ENCODE data around the gene SLC45A3.
"Not testable (repeated sequence)": the region's sequence is repeated elsewhere in the genome, so short reads cannot be mapped to it uniquely, and the experiment has no call there.

The SLC45A3 gene

GRCh38 chr1:205680073-205680851 lies at the start of gene SLC45A3:
Gene SLC45A3, minus strand, starts transcription at chr1:205680509. Its CDS starts 15,853 bp downstream, at chr1:205664656.
- DNase-seq (ENCODE audit: low read depth in 2 of 2) = peak in 1 of 2 donors; percentile 17

- DNase-seq (ENCODE audit: low read depth in 2 of 2) = no peak
Measured at GRCh38 chr1:205726619-205727125, 46.4 kb upstream of the SLC45A3 start.

- no peak for DNase-seq (ENCODE audit: low read depth in 2 of 2)
Measured at GRCh38 chr1:205725514-205725913, 45.2 kb upstream of the SLC45A3 start.

GRCh38 chr1:205720740-205721139 lies 40.4 kb upstream of the SLC45A3 start:
- DNase-seq (ENCODE audit: low read depth in 2 of 2) = not testable (repeated sequence)

GRCh38 chr1:205719762-205720161 lies 39.5 kb upstream of the SLC45A3 start:
- no peak for DNase-seq (ENCODE audit: low read depth in 2 of 2)

- no peak for DNase-seq (ENCODE audit: low read depth in 2 of 2)
Measured at GRCh38 chr1:205719015-205719414, 38.7 kb upstream of the SLC45A3 start.

- DNase-seq (ENCODE audit: low read depth in 2 of 2) = no peak
Measured at GRCh38 chr1:205716371-205717132, 36.2 kb upstream of the SLC45A3 start.

- DNase-seq (ENCODE audit: low read depth in 2 of 2) = no peak
Measured at GRCh38 chr1:205715628-205716027, 35.3 kb upstream of the SLC45A3 start.

- DNase-seq (ENCODE audit: low read depth in 2 of 2) = no peak
Measured at GRCh38 chr1:205714906-205715246, 34.6 kb upstream of the SLC45A3 start.

- DNase-seq (ENCODE audit: low read depth in 2 of 2) = no peak
Measured at GRCh38 chr1:205714190-205714905, 34.0 kb upstream of the SLC45A3 start.

- DNase-seq (ENCODE audit: low read depth in 2 of 2) = peak; percentile 24 to 29
Measured at GRCh38 chr1:205711105-205712048, 31.1 kb upstream of the SLC45A3 start.

- DNase-seq (ENCODE audit: low read depth in 2 of 2) = no peak
Measured at GRCh38 chr1:205710201-205711062, 30.1 kb upstream of the SLC45A3 start.

- no peak for DNase-seq (ENCODE audit: low read depth in 2 of 2)
Measured at GRCh38 chr1:205709640-205710039, 29.3 kb upstream of the SLC45A3 start.

GRCh38 chr1:205709059-205709398 lies 28.7 kb upstream of the SLC45A3 start:
- DNase-seq (ENCODE audit: low read depth in 2 of 2) = no peak

- no peak for DNase-seq (ENCODE audit: low read depth in 2 of 2)
Measured at GRCh38 chr1:205706601-205707502, 26.5 kb upstream of the SLC45A3 start.

- DNase-seq (ENCODE audit: low read depth in 2 of 2) = no peak
Measured at GRCh38 chr1:205704903-205705302, 24.6 kb upstream of the SLC45A3 start.

- DNase-seq (ENCODE audit: low read depth in 2 of 2) = no peak
Measured at GRCh38 chr1:205703072-205703471, 22.8 kb upstream of the SLC45A3 start.

GRCh38 chr1:205701891-205702290 lies 21.6 kb upstream of the SLC45A3 start:
- no peak for DNase-seq (ENCODE audit: low read depth in 2 of 2)

- DNase-seq (ENCODE audit: low read depth in 2 of 2) = no peak
Measured at GRCh38 chr1:205701420-205701819, 21.1 kb upstream of the SLC45A3 start.
